GM18505 (cell line): ENCODE measurements around the gene ZNF652.
"Not testable (repeated sequence)": the region's sequence is repeated elsewhere in the genome, so short reads cannot be mapped to it uniquely, and the experiment has no call there.

Experiments
- ATAC-seq: cut with Tn5 transposase; IDR thresholded peaks from one replicate; pipeline ENCODE4 v1.9.1; 2021; ENCODE audit not compliant: unreplicated experiment
- POLR2A ChIP-seq: IDR thresholded peaks from 4 replicates; pipeline ENCODE4 v1.6.1; 2011; ENCODE audit warnings: borderline replicate concordance; ENCODE audit not compliant: insufficient read depth, insufficient read length; ENCODE audit errors: extremely low read depth

Gene ZNF652

DNA sequence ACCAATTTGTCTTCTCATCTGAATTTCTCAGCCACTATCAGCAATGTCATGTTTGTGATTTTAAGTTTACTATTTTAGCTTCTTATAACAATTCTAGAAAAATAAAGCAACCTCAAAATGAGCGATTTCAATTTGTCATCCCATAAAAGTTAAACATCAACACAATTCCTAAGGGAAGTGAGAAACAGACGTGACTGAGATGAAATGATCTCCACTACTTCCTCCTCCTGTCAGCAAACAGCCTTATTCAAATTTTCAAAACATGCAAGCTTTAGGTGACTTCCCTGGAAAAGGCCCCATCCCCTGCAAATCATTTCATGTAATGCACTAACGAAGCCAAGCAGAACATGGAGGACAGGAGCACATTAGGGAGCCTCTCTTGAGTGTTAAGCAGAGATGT, 64.9 kb downstream of the ZNF652 start:
- no peak for TF ChIP-seq POLR2A
- no peak for ATAC-seq

DNA sequence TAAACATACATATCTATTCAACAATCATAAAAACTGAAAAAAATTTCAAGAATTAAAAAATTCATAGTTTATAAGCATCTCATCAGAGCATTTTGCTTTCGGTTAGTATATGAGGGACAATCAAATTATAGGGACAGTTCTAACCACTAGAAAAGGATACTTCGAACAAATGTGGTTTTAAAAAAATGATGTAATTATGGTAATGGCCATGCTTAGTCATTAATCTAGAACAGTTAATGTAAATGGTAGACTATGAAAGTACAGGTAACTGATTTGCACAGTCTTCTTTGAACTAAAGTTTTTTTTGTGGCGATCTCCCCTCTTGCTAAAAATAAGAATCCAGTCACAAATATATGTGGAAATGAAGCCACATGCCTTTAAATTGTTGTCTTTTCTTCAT, 67.9 kb downstream of the ZNF652 start:
- no peak for TF ChIP-seq POLR2A
- no peak for ATAC-seq

DNA sequence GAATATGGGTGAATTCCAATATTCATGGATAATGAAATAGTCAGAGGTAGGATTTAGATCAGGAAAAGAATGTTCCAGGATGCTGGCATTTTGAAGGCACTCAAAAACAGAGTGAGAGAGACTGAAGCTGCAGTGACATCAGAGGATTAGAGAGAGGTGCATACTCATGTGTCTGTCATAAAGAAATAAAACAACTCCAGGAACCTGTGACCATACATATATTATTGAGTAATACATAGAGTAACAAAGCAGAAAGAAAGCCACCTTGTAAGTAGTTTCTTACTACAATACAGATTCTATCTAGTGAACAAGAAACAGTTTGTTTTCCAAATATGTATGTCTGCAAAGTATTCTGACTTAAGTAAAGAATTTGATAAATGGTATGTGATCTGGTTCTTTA, 69.1 kb downstream of the ZNF652 start:
- ATAC-seq, result no peak
- no peak for TF ChIP-seq POLR2A

DNA sequence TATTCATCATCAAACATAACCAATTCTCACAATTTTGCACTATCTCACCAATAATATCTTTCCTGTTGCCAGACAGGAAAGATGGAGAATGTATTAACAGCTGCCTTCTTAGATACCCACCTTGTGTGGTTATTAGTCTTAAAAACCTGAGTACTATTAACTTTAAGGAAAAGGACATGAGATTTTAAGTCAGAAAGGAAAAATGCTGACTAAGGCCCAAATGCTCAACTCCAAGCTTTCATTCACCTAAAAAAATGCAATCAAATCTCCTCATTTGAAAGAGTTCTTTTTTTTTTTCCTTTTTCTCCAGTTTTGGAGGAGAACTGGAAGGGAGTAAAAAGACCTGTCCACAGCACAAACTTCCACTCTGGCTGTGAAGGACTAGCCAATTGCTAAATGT, 70.1 kb downstream of the ZNF652 start:
- ATAC-seq, result no peak
- no peak for TF ChIP-seq POLR2A

DNA sequence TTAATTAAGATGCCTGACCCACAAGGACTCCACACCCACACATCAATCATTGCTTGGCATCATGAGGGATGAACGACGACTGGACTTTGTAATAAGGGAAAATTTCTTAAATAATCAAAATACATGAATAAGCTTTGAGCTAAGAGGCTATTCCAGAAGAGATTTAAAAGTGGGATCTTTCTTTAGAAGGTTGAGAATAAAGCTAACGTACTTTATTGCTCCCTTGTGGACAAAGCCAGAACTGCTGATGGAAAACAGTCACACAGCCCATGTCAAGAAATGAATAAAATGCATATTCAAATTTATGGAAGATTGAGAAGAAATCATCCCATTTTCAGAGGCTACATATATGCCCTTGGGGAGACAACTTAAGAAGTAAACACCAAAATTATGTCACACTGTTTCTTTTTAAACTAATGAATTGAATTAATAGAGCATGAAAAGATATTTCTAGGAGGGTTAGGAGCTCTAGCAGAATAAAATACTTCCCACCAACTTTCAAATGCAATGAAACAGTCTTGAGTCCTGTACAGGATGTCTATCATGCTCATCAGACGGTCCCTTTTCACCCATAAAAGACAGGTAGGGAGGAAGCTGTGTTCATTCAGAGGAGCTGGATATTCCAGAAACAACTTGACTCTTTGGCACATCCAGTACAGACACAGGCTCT, 71.2 kb downstream of the ZNF652 start:
- ATAC-seq, result no peak
- TF ChIP-seq POLR2A, result no peak

DNA sequence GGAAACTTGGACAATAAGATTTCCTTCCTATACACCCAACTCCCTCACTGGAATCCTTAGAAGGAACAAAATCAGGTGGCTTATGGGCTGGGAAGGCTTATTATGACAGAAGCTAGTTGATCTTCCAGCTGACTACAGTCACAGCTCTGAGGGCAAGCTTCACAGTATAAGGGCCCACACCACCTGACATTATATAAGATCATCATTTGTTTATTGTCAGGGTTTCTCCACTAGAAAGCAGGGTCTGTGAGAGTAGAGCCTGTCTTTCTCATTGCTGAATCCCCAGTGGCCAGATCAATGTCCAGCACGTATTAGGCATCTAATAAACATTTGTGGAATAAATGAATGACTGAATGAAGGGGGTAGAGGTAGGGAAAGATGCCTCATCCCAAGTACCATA, 73.7 kb downstream of the ZNF652 start:
- ATAC-seq, result no peak
- no peak for TF ChIP-seq POLR2A

DNA sequence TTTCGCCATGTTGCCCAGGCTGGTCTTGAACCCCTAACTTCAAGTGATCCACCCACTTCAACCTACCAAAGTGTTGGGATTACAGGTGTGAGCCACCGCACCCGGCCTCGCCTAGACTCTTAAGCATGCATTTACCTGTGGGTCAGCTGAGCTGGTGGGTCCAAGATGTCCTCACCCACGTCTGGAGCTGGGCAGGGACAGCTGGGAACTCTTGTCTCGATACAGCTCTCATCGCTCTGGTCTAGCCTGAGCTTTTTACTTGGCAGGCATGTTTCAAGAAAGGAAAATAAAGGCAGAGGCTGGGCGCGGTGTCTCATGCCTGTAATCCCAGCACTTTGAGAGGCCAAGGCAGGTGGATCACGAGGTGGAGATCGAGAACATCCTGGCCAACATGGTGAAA, 74.6 kb downstream of the ZNF652 start:
- no peak for ATAC-seq
- TF ChIP-seq POLR2A, result no peak

DNA sequence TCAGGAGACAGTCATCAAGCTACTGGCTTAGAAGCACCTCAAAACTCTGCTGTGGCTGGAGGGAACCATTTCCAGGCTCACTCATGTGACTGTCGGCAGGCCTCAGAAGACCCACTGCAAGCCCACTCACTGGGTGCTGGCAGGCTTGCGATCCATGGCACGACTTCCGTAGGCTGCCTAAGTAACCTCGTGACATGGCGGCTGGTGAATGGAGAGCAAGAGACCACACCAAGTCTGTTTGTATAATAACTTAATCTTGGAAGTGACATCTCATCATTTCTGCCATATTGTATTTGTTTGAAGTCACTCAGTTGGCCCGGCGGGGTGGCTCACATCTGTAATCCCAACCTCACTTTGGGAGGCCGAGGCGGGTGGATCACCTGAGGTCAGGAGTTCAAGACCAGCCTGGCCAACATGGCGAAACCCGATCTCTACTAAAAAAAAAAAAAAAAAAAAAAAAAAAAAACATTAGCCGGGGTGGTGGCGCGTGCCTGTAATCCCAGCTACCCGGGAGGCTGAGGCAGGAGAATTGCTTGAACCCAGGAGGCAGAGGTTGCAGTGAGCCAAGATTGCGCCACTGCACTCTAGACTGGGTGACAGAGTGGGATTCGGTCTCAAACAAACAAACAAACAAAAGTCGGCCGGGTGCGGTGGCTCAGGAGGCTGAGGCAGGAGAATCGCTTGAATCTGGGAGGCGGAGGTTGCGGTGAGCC, 75.6 kb downstream of the ZNF652 start:
- not testable (repeated sequence) for ATAC-seq

DNA sequence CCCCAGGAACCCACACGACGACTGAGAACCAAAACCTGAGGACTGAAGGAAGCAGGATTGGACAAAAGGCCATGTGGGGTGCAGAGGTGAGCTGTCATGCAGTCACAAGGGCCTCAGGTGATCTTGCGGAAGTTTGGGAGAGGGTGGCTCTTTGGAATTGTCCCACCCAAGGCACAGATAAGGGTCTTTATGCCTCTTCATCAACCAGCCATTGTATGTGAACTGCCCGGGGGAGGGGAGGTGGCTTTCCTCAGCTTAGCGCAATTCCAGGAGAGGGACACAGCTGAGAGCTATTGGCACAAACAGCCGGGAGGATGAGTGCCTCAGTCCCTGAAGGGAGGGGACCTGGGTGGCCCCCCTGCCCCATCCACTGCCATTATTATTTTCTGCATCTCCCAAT, 76.3 kb downstream of the ZNF652 start:
- no peak for TF ChIP-seq POLR2A
- no peak for ATAC-seq

DNA sequence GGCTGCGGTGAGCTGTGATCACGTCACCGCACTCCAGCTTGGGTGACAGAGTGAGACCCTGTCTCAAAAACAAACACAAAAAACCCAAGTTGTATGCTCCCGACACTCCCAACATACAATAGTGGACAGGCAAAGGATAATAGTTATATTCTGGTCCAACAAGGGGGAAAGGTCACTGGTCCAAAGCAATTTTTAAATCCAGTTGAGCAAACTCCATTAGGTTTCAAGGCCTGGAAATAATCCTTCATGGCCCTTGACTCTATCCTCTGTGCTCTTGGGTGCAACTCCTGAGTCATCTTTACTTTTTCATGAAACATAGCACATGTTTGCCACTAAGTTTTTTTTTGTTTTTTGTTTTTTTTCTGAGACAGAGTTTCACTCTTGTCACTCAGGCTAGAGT, 81.1 kb downstream of the ZNF652 start:
- ATAC-seq, result no peak
- no peak for TF ChIP-seq POLR2A

DNA sequence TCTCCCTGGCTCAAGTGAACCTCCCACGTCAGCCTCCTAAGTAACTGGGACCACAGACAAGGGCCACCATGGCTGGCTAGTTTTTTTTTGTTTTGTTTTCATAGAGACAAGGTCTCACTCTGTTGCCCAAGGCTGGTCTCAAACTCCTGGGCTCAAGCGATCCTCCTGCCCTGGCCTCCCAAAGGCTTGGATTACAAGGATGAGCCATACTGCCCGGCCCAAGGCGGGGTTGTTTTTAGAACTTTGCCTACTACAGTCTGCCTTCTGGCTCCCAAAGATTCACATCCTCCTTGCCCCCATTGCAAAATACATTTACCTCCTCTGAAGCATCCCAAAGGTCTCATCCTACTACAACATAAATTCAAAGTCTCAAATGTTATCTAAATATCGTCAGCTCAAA, 82.0 kb downstream of the ZNF652 start:
- TF ChIP-seq POLR2A, result no peak
- ATAC-seq, result no peak

DNA sequence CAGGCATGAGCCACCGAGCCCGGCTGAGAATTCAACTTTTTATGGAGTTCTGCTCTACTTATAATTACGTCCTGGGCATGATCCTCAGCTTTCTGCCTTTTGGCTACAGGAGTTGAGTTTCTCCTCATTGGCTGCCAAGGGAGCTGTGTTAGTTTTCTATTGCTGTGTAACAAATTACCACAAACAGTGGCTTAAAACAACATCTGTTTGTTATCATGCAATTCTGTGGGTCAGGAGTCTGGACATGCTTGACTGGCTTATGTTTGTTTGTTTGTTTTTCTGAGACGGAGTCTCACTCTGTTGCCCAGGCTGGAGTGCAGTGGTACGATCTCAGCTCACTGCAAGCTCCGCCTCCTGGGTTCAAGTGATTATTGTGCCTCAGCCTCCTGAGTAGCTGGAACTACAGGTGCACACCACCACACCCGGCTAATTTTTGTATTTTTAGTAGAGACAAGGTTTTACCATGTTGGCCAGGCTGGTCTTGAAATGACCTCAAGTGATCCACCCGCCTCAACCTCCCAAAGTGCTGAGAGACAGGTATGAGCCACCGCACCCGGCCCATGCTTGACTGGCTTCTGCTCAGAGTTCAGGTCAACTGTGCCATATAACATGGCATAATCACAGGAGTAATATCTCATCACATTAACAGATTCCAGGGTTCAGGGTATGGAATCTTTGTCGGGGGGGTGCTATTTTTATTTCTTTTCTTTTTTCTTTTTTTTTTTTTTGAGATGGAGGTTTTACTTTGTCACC, 82.6 kb downstream of the ZNF652 start:
- ATAC-seq, result not testable (repeated sequence)

DNA sequence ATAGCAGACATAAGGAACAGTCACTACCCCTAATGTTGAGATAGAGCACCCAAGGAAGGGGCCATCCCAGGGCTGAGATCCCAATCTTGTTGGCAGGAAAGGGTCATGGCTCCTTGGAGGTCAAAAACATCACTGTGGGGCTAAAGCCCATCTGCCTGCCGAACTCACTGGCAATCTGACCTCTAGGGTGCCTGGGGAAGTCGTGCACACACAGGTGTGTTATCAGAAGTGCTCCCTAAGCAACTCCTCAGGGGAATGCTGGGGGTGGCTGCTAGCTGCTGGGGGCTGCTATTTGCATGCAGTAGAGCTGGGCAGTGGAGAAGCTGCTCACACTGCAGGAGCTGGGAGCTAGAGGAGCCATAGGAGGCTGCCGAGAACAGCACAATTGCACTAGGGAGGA, 84.0 kb downstream of the ZNF652 start:
- TF ChIP-seq POLR2A, result no peak
- ATAC-seq, result no peak

DNA sequence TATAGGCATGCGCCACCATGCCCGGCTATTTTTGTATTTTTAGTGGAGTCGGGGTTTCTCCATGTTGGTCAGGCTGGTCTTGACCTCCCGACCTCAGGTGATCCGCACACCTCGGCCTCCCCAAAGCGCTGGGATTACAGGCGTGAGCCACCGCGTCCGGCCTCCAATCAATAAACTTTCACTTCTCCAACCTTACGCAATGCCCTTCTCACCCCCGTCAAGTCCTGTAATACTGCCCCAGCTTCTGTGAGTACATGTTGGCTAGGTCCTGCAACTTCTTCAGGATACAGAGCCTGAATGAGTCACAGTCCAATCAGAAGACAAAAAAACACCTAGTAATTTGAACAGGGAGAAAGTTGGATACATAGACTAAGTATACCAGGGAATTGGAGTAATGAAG, 84.4 kb downstream of the ZNF652 start:
- no peak for ATAC-seq
- no peak for TF ChIP-seq POLR2A

DNA sequence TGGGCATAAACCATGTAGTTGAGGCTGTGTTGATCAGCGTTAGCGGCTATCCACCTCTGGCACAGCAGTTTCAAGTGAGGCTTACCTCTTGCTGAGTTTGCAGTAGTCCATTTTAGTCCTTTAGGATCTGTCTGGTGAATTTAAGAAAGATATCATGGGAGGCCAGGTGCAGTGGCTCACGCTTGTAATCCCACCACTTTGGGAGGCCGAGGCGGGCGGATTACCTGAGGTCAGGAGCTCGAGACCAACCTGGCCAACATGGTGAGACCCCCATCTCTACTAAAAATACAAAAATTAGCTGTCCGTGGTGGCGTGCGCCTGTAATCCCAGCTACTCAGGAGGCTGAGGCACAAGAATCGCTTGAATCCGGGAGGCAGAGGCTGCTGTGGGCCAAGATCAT, 86.1 kb downstream of the ZNF652 start:
- ATAC-seq, result not testable (repeated sequence)
